Measurements from ENCODE around the gene COL23A1.
"Not testable (repeated sequence)": the region's sequence is repeated elsewhere in the genome, so short reads cannot be mapped to it uniquely, and the experiment has no call there.

The COL23A1 gene

DNA sequence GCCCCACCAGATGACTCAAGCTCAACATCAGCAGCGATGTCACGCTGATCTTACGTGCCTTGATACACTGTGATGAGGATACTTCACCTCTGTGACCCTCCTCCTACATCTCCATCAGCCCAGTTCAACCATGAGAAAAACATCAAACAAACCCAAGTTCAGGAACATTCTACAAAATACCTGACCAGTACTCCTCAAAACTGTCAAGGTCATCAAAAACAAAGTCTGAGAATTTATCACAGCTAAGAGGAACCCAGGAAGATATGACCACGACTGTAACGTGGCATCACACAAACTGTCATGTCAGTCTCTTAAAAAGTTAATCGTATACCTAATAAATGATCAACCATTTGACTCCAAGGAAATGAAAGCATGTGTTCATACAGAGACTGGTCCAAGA is 90.8 kb downstream of the COL23A1 start:
- no peak for DNase-seq

DNA sequence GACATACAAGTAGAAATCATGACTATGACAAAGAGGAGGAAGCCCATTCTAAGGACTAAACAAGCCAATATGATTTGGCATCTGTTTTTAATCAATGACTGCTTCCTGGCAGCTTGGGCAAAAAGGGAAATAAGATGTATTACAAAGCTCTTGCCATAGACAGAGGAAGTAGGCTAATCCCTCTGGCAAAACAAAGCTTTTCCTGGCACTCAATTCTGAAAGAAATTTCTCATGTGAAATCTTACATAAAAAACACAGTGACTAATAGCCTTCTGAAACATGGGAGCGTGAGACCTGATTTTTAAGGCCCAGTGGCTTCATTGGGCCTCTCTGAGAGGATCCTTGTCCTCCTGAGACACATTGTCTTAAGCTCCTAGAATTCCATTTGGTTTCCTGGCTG is 93.6 kb downstream of the COL23A1 start:
- no peak for DNase-seq

DNA sequence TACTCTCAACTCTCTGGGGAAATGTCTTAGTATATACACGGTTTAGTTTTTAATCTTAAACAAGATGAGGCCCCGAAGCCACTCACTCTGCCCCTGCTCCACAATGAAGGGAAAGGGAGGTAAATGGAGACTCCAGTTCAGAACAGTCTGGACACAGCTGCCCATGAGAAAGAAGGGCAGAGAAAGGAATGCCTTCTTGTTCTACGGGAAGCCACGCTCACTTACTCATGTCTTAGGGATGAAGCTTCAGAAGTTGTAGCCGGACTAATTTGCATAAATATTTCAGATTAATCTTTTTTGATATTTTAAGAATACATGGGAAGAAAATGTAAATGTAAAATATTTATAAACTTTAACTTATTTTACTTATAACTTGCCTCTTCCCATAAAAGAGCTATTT is 94.0 kb downstream of the COL23A1 start:
- DNase-seq: no peak

DNA sequence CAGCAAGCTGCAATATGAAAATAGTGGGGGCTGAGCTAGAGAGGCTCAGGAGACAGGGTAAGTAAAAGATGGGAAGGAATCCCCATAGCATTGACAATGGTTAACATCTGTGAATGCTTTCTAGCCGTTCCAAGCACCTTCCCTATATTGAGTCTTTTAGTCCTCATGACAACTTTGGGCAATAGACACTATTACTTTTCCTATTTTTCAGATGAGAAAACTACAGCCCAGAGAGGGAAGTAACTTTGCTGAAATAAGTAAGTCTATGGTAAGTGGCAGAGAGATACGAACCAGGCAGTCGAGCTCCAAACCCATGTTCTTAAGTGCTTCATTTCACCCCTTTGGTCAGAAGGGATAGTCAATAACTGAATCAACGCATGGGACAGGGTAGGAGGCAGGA is 94.5 kb downstream of the COL23A1 start:
- DNase-seq: no peak

DNA sequence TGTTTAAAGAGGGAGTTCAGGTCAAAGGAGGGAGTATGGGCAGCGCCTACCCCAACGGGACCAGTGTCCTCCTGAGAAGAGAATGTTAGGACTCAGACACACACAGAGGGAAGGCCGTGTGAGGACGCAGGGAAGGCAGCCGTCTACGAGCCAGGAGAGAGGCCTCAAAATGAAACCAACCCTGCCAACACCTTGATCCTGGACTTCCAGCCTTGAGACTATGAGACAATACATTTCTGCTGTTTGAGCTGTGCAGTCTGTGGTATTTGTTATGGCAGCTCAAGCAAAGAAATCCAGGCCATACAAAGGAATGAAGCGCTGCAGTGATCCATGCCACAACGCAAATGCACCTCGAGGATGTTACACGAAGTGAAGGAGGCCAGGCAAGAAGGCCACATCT is 97.9 kb downstream of the COL23A1 start:
- no peak for DNase-seq

DNA sequence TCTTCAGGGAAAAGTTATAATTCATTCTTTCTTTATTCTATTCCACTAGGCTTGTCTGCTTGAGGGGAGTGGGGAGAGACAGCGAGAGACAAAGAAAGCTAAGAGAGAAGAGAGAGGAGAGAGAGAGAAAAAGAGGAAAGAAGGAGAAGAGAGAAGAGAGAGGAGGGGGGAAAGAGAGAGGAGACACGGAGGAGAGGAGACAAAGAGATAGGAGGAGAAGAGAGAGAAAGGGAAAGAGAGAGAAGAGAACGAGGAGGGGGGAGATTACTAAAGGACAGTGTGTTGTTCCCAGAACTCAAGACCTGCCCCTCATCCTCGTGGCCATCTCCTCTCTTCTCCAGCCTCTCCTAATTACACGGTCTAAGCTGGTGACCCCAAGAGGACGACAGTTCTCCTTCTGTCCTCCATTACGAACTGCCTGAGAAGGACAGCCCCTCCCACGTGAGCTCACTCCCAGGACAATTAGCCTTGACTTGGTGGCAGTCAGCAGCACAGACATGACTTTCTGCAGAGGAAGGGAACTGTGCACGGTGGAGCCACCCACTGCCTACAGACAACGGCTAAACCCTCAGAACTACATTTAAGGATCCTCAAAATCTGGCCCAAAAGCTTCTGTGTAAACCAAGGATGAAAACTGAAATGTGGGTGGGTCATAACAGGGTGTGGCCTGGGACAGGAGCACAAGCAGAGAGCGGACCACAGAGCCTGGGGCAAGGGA is 99.1 kb downstream of the COL23A1 start:
- DNase-seq: no peak

DNA sequence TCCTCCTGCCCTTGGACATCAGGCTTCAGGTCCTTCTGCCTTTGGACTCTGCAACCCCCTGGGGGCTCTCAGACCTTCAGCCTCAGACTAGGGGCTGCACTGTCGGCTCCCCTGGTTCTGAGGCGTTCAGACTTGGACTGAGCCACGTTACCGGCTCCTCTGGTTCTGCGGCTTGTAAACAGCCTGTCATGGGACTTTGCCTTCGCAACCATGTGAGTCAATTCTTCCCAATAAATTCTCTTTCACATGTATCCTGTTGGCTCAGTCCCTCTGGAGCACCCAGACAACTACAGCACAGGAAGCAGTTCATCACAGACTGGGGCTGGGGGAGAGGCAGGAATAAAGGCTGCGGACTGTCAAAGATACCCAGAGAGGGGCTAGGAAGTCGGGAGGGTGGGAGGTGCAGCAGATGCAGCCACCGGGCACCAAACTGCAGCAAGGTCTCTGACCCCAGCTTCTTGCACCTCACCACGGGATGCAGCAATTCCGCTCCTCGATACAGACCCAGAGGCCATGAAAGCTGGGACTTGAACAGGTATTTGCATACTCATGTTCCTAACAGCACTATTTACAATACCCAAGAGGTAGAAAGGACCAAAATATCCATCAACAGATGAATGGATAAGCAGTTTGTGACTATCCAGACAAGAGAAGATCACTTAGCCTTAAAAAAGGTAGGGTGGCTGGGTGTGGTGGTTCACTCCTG is 100.8 kb downstream of the COL23A1 start:
- no peak for DNase-seq

DNA sequence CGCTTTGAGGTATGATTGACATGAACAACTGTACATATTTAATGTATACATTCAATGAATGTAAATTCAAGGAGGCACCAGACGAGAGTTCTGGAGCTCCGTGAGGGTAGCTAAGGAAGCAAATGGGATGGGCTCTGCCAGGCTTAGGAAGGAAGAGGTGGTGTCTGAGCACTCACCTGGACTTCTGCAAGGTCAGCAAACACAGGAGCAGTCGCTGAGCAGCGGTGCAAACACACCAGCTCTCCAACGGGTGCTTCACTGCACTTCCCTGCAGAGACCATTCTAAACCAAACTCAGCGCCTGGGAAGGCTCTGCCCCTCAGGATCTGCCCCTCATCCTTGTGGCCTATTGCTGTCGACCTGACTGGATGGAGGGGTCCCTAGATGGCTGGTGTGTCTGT is 101.5 kb downstream of the COL23A1 start:
- no peak for DNase-seq

DNA sequence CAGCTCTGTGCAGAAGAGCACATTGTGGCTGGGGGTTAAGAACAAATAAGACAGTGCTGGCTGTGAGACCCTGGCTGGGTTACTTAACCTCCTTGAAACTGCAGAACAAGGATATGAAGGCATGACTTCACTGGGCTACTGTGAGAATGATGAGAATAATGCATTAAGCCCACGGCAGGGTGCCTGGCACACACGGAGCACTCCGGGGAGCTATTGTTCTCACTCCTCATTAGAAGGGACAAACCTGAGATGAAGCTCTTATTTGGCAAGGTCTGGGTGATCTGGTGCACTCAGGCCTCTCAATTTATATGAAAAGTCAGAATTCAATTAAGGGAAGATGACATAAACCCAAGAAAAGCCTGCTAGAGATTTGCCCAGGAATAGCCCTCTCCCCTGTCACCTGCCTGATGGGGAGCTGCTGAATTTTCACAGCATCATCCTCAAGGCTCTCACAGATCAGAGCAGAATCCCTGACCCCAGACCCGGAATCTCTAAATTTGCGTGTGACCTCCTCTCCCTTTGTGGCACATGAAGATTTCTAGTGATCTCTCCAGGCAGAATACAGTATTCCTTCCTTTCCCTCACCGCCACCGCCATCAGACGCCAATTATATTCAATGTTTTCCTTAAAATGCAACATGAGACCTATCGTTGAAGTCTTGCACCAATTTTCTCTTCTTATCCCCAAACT is 102.1 kb downstream of the COL23A1 start:
- peak; percentile 38 for DNase-seq

DNA sequence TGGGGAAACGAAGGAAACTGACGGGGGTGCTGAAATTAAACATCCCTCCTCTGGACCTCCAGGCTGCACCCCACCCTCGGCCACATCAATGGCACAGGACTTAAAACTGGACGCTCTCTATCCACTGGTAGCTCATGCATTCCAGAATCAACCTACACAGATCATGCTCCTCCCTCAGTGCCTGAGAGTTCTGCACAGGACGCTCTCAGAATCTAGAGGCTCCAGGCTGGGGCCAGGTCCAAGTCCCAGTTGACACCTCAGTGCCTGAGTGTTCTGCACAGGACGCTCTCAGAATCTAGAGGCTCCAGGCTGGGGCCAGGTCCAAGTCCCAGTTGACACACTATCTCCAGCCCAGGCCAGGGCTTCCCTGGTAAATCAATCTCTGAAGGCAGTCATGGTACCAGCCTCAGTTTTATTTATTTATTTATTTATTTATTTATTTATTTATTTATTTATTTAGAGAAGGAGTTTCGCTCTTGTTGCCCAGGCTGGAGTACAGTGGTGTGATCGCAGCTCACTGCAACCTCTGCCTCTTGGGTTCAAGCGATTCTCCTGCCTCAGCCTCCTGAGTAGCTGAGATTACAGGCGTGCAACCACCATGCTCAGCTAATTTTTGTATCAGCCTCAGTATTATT is 103.2 kb downstream of the COL23A1 start:
- not testable (repeated sequence) for DNase-seq

DNA sequence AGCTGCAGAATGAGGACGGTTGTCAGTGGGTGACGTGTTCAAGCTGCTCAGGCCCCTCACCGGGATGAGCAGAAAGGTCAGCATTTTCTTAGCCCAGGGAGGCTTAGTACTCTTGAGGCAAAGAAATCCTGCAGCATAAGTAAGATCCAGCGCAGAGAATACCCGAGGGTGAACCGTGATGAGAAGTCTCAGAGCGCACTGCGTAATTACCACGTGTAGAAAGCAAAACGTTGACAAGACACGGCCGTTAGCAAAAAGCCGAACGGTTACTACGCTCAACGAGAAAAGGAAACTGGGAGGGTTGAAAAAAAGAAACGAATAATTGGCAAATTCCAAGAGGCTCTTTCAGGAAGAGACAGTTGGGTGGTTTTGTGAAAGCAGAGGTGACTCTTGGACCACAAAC is 104.0 kb downstream of the COL23A1 start:
- DNase-seq: no peak

DNA sequence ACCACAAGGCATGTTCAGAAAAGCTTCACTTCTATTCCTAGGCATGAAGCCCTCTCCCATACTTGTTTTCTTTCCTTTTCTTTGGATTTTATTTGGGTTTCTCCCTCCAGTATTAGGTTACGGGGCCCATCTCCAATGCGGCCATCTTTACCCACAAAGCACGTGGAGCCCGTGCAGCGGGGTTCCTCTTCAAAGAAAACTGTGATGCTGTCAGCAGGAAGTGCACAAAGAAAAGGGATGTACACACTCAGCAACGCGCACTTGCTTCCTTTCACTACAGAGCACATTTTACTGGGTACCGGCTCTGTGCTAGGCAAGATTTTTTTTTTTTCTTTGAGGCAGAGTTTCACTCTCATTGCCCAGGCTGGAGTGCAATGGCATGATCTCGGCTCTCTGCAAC is 106.6 kb downstream of the COL23A1 start:
- DNase-seq: no peak

DNA sequence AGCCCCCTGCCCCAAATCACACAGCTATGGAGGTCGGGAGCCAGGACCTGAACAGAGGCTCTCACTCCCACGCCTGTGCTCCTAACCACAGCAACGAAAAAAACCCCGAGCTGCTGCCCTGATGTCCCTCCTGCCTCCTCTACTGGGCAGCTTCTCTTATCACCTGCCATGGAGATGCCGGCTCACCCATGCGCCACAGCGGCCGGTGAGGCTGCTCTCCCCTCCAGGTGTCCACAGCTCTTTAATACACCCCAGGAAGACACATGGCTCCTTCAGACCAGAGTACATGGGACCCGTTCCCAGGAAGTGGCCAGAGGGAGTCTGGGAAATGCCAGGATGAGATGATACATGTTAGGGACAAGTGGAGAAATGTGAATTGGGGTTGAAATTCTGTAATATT is 110.9 kb downstream of the COL23A1 start:
- DNase-seq: no peak

DNA sequence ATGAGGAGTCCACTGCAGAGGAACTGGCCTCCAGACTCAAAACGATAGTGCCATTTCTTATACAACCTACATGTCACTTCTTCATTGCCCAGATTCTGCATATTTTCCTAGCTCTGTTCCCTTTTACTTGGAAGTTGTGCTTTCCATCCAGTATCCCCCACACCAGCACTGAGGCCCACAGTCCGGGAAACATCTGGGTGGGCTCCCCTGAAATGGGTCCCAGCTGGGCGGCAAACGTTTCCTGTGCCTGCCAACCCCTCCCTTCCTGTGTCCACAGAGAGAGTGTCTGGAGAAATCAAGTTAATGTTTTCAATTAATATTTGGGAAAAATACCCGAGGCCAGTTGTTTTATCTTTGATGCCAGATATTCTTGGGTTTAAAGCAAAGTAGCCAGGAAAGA is 111.8 kb downstream of the COL23A1 start:
- no peak for DNase-seq

DNA sequence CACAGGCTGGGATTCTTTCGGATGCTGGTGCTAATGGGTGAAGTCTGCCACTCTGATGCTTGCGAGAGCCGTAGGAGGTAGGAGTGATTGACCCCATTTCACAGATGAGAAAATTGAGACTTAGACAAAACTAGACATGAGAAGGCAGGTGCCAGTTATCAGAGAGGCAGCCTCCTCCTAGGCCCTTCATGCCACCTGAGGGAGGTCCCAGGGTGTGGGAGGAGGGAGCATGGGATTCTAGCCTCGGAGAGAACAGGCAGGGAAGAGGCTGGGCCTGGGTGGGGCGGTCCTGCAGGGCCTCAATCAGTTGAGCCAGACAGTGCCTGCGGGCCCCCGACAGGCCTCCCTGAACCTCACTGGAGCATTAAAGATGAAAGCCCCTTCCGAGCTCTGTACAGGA is 112.4 kb downstream of the COL23A1 start:
- no peak for DNase-seq

DNA sequence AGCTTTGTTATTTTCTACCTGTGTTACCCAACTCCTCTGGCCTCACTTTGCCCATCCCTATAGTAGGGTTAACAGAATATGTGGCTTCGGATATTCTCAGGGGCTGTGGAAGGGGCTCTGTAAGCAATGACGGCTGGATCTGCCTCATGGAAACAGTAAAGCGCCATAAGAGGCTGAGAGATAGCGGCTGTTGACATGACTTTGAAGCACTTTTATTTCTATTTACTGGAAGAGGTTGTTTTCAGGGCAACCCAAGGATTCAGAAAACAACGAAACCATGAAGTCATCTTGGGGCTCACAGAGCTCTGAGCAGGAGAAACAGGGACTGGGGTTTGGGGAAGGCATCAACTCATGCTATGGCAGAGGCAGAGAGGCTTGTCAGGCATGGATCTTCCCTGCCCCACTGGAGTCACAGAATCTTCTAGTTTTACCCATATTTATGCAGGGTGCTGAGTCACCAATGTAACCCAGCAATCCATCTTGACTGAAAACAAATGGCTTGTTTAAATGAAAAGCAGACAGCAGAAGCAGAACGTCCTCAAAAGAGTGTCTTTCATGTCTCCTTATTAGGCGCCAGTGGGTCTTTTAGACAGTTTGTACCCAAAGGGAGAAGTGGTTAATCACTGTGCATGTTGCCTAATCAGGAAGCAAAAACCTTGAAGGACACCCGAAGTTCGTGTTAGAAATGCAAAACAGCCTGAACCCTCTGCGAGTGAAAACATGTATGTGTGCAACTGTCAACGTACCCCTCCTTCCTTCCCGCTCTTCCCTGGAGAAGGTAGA is 113.0 kb downstream of the COL23A1 start:
- DNase-seq: no peak

DNA sequence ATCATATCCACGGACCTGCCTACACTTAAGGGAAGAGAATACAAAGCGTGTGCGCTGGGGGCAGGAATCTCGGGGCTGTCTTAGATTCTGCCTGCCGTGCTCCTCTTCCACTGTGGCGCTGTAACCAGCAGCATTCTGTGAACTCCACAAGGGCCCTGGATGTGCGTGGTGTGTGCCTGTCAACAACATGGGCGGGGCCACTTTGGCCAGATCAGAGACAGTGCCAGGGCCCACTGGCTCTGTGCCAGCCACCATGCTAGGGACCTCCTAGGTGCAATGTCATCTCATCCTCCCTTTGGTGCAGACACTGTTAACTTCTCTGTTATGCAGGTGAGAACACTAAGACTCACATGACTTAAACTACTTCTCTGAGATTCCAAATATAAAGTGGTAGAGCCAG is 113.7 kb downstream of the COL23A1 start:
- DNase-seq: no peak

DNA sequence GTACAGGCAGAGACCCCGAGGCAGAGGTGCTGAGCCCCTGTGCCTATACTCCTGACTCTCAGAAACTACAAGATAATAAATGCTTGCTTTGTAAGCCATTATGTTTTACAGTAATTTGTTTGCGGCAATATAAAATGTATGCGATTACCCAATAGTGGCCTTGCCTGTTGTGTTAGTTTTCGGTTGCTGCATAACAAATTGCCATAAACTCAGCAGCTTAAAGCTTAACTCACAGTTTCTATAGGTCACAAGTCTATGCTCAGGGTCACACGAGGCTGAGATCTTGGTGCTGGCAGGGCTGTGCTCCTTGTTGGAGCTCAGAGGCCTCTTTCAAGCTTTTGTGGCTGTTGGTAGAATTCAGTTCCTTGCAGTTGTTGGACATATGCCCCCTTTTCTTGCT is 114.8 kb downstream of the COL23A1 start:
- DNase-seq: no peak

DNA sequence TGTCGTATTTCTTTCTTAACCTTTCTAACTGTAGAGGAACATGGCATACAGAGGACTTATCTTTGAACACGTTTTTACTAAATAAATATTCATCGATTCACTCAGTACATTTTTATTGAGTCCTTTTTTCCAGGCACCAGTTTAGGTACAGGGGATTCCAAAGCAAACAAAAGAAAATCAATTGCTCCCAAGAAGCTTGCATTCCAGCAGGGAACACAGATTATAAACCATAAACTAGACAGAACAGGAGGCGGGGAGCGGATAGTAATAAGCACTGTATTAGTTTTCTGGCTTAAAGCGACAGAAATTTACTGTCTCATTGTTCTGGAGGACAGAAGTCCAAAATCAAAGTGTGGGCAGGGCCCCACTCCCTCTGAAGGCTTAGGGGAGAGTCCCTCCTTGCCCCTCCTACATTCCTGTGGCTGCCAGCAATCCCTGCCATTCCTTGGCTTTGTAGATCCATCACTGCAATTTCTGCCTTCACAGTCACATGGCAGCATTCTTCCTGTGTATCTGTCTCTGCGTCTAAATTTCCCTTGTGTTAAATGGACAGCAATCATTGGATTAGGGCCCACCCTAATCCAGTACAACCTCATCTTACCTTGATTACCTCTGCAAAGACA is 115.5 kb downstream of the COL23A1 start:
- DNase-seq: no peak

DNA sequence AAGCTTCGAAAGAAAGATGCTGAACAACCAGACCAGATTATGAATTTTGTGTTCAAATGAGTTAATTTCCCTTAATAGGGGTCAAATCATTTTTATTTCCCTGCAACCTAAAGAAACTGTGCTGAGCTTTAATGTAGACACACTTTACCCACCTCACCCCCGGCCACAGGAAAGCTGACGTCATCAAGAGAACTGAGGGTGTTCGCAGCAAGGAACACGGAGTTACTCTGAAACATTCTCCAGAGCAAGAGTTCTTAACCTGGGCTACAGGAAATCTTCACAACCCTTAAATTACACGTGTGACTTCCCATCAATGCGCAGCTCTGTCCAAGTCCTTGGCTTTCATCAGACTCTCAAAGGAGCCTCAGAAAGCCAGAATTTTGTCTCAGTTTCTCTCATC is 116.3 kb downstream of the COL23A1 start:
- DNase-seq: no peak

DNA sequence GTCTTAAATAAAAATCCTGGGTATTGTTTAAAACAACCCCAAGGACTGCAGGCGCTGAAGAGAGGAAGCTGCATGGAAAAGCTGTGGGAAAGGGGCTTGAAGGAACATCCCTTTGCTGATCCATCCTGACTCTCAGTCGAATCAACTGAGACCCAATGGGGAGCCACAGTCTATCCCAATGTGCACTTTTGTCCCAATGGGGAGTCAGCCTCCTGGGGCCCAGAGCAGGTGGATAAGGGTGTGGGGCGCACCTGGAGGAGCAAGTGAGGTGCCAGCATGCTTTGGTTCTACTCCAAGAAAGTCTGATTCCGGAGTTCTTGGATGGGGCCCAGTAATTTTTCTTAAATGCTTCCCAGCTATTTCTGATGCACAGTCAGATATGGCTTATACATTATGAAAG is 118.1 kb downstream of the COL23A1 start:
- no peak for DNase-seq

DNA sequence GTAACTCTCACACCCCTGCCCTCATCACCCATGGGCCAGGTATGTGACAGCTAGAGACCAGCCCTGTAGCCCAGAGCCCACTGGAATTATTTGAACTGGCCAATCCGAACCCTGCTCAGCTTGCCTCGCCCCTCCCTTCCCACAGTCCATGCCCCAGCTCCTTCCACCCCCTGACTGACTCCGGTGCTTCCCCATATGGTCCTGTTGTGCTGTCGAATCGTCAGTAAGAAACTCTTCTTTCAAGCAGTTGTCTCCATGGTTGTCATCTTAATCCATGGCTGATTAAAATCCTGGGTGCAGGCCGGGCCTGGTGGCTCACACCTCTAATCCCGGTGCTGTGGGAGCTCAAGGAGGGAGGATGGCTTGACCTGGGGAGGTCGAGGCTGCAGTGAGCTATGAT is 118.5 kb downstream of the COL23A1 start:
- no peak for DNase-seq

DNA sequence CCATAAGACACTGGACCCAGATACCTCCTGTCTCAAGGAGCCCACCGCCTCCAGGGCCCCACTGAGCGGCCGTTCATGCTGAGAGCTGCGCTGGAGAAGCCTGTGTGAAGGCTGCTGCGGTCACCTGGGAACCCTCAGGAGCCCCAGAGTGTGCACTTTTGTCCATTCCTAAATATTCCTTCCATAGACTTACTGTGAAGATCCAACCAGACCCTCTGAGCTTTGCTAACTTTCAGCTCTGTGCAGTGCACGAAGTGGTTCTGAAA is 119.5 kb downstream of the COL23A1 start:
- DNase-seq: no peak

All from COR-L47 (cell line).